ENCODE data around the gene MAP2K1.
A peak's percentile ranks its signal among the peaks of the same experiment; 100 is the strongest.
"Not testable (repeated sequence)": the region's sequence is repeated elsewhere in the genome, so short reads cannot be mapped to it uniquely, and the experiment has no call there.

The MAP2K1 gene

DNA sequence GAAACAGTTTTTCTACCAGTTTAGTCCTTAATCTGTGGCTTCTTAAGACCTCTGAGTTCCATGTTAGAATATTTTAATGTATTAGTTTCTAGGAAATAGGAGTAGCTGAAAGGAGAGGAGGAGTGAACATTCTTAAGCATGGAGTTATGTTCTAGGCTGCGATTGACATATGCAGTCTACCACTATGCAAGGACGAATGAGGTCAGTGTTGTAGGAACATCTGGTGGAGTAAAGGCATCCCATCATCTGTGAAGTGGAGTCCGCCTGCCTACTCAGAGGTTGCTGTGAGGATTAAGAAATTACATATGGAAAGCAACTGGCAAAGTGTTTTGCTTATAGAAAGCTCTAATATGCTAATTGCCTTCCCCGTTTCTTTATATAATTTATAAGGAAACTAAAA lies 65.7 kb downstream of the MAP2K1 start:
- TF ChIP-seq, protein P1, sequence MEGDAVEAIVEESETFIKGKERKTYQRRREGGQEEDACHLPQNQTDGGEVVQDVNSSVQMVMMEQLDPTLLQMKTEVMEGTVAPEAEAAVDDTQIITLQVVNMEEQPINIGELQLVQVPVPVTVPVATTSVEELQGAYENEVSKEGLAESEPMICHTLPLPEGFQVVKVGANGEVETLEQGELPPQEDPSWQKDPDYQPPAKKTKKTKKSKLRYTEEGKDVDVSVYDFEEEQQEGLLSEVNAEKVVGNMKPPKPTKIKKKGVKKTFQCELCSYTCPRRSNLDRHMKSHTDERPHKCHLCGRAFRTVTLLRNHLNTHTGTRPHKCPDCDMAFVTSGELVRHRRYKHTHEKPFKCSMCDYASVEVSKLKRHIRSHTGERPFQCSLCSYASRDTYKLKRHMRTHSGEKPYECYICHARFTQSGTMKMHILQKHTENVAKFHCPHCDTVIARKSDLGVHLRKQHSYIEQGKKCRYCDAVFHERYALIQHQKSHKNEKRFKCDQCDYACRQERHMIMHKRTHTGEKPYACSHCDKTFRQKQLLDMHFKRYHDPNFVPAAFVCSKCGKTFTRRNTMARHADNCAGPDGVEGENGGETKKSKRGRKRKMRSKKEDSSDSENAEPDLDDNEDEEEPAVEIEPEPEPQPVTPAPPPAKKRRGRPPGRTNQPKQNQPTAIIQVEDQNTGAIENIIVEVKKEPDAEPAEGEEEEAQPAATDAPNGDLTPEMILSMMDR (IDR thresholded peaks at IDR 0.05; ENCODE audit: insufficient read depth, low read depth, low read length, missing control alignments) = no peak
- no peak for DNase-seq (ENCODE audit: low read depth)

DNA sequence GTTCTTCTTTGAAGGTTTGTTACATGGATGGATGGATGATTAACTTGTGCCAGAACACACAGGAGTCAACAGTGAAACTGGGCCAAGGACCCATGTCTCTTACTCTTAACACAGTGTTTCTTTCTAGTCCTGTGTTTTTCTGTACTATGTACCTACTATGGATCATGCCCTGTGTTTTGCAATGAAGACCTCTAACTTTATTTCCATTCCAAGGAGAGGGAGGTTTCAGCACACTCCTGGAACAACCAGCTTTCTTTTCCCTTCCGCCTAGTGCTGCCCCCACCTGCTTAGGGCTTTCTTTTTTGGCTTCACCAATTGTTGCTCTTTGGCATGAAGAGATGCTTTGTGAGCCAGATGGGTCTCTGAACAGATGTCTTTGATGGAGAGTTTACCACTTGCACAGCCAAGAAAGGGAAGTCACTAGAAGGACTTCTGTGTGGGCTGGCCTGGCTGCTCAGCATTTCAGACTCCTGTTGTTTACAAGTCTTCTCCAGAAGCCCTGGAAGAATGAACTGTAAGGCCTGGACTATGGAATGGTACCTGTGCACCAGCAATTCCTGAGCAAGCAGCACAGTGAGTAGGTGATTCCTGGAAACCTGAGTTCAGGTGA lies 66.4 kb downstream of the MAP2K1 start:
- no peak overlapping the region for H3K4me3 ChIP-seq (ENCODE audit: low read length)
- no peak for DNase-seq (ENCODE audit: low read depth)
- TF ChIP-seq, protein P1 (IDR thresholded peaks at IDR 0.05; ENCODE audit: insufficient read depth, low read depth, low read length, missing control alignments) = no peak

More for the DNA sequence above, 65.7 kb downstream of the MAP2K1 start:
- no peak overlapping the region for H3K4me3 ChIP-seq (ENCODE audit: low read length)

DNA sequence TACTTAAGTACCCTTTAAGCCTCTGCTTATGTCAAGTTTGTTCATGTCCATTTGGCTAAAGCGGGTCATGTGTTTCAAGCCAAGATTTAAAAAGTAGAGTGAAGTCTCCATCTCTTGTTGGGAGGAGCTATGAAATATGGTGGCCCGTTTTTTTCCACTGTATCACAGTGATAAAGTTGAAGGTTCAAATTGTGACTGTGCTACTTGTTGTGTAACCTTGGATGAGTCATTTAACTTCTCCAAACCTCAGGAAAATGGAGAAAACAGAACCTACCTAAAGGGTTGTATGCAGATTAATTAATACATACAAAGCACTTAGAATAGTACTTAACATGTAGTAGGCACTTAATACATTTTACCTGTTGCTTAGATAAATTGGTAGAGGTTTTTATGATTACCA lies 67.4 kb downstream of the MAP2K1 start:
- TF ChIP-seq, protein P1 (IDR thresholded peaks at IDR 0.05; ENCODE audit: insufficient read depth, low read depth, low read length, missing control alignments) = no peak
- H3K4me3 ChIP-seq (ENCODE audit: low read length) = no peak overlapping the region
- peak; percentile 29 for DNase-seq (ENCODE audit: low read depth)

DNA sequence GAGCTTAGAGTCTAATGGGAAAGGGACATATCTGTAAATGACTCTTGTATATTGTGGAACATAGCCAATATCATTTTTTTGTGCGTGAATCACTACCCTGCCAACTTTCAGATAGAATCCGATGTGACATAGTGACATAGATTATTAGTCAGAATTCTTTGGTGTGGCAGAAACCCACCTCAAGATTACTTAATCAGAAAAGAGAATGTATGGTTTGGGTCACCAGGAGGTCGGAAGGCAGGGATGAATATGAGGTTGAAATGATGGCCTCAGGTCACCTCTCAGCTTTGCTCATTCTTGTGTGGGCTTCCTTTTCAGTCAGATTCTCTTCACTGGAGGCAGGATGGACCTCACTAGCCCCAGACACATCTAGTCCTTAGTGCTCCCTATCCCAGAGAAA lies 69.5 kb downstream of the MAP2K1 start:
- no peak overlapping the region for H3K4me3 ChIP-seq (ENCODE audit: low read length)
- TF ChIP-seq, protein P1 (IDR thresholded peaks at IDR 0.05; ENCODE audit: insufficient read depth, low read depth, low read length, missing control alignments) = no peak
- DNase-seq (ENCODE audit: low read depth) = no peak

DNA sequence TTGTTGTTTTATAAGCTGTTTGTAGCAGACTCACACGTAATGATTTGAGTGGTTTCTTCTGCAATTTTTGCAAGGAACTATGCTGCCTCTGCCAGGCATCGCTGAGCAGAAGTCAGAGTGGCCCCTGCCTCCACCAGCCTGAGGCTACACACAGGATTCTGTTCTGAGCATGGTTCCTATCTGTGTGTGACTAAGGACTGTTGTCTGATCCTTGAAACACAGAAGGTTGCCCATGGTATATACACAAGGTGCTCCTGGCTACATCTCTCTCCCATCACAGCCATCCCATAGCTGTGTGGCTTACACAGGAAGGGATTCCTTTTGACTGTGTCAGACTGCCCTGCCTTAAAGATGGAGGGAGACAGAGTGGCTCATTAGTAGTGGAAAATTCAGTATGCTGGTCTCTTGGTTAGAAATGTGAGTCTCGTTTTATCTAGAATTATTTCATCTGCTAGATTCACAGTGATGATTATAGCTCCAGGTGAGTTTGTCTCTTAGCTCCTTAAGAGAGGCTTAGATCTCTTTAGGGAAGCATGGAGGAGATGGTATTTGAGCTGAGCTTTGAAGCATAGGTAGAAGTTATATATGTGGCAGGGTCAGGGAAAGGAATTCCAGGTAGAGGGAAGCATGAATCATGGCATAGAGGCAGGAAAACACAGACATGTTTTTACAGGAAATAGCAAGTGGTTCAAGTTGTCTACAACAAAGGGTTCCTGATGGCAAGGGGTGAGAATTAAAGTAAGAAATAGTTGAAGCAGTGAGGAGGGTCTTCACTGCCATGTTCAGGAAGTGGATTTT lies 73.3 kb downstream of the MAP2K1 start:
- H3K4me3 ChIP-seq (ENCODE audit: low read length) = no peak overlapping the region

DNA sequence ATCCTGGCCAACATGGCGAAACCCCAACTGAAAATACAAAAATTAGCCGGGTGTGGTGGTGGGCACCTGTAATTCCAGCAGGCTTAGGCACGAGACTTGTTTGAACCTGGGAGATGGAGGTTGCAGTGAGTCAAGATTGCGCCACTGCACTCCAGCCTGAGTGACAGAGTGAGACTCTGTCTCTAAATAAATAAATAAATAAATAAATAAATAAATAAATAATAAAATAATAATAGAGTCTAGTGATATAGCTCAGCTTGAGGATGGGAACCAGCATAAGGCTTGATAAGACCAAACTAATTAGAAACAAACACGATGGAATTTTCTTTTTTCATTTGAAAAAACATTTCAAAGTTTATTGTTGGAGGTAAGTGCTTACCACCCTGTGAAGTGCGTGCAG lies 74.6 kb downstream of the MAP2K1 start:
- not testable (repeated sequence) for H3K4me3 ChIP-seq (ENCODE audit: low read length)
- DNase-seq (ENCODE audit: low read depth) = peak; percentile 56

More for the DNA sequence above, 73.3 kb downstream of the MAP2K1 start:
- peak; percentile 93 for DNase-seq (ENCODE audit: low read depth)
- TF ChIP-seq, protein P1 (IDR thresholded peaks at IDR 0.05; ENCODE audit: insufficient read depth, low read depth, low read length, missing control alignments) = no peak

DNA sequence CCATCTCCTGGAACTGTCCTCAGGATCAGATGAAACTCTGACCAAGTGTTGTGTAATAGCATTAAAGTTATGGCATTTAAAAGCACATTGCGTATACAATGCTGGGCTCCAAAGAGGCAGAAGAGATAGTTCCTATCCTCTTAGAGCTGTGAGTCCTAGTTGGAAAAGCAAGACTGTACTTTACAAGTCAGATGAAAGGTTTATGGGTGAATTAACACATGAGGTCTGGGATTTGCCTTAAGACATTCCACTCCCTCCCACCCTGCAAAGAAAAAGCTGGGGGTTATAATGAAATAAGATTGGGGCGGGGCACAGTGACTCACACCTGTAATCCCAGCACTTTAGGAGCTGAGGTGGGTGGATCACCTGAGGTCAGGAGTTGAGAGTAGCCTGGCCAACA lies 75.2 kb downstream of the MAP2K1 start:
- DNase-seq (ENCODE audit: low read depth) = peak; percentile 72
- TF ChIP-seq, protein P1 (IDR thresholded peaks at IDR 0.05; ENCODE audit: insufficient read depth, low read depth, low read length, missing control alignments) = no peak
- no peak overlapping the region for H3K4me3 ChIP-seq (ENCODE audit: low read length)

All from epithelial cell of esophagus (primary cell).